BE2C (cell line): Measurements from ENCODE around the gene TMEM41B.
"Not testable (repeated sequence)": the region's sequence is repeated elsewhere in the genome, so short reads cannot be mapped to it uniquely, and the experiment has no call there.

Experiments used
- DNase-seq: peaks from one replicate; pipeline ENCODE4 v3.0.0-alpha.2; 2020
- H3K27me3 ChIP-seq: fragments of 250-450 bp; sonication (Bioruptor Pico); 2 replicates; pipeline ENCODE4 v1.5.1; 2020; ENCODE audit warnings: mild to moderate bottlenecking
- H3K36me3 ChIP-seq: fragments of 250-450 bp; sonication (Bioruptor Pico); 2 replicates; pipeline ENCODE4 v1.5.1; 2020; ENCODE audit warnings: mild to moderate bottlenecking
- H3K4me1 ChIP-seq: fragments of 250-450 bp; sonication (Bioruptor Pico); 2 replicates; pipeline ENCODE4 v1.5.1; 2020
- H3K4me3 ChIP-seq: 2 replicates; pipeline ENCODE4 v1.5.1; 2011; ENCODE audit warnings: low read depth, low read length
- H3K9me3 ChIP-seq: fragments of 250-450 bp; sonication (Bioruptor Pico); 2 replicates; pipeline ENCODE4 v1.5.1; 2020
- TF ChIP-seq, protein P1 (sequence below): IDR thresholded peaks from 2 replicates; pipeline ENCODE4 v1.5.1; 2012; ENCODE audit warnings: mild to moderate bottlenecking, low read depth, low read length

The TMEM41B gene

DNA sequence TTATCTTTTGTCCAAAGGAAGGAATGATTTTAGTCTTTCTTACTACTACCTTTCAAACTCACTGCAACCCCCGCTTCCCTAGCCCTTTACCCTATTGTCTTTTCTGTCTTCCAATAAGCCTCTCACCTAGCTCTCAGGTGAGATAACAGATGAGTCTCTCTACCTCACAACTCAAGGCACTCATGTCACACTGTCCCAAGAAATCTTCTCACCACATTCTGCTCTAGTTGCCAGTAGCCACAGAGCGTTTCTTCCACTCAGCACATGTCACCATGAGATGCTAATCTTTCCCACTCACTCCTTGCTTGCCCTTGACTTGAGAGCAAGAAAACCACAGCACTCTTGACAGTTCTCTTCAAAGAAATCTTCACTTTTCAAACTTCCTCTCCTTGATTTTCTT, 32.7 kb upstream of the TMEM41B start:
- H3K4me3 ChIP-seq = no peak overlapping the region
- no peaks in the 10 kb centered on the region for H3K27me3 ChIP-seq
- TF ChIP-seq, protein P1, sequence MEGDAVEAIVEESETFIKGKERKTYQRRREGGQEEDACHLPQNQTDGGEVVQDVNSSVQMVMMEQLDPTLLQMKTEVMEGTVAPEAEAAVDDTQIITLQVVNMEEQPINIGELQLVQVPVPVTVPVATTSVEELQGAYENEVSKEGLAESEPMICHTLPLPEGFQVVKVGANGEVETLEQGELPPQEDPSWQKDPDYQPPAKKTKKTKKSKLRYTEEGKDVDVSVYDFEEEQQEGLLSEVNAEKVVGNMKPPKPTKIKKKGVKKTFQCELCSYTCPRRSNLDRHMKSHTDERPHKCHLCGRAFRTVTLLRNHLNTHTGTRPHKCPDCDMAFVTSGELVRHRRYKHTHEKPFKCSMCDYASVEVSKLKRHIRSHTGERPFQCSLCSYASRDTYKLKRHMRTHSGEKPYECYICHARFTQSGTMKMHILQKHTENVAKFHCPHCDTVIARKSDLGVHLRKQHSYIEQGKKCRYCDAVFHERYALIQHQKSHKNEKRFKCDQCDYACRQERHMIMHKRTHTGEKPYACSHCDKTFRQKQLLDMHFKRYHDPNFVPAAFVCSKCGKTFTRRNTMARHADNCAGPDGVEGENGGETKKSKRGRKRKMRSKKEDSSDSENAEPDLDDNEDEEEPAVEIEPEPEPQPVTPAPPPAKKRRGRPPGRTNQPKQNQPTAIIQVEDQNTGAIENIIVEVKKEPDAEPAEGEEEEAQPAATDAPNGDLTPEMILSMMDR = no peak
- no peaks in the 10 kb centered on the region for H3K9me3 ChIP-seq
- no peaks in the 10 kb centered on the region for H3K4me1 ChIP-seq
- DNase-seq = no peak
- no peaks in the 10 kb centered on the region for H3K36me3 ChIP-seq

DNA sequence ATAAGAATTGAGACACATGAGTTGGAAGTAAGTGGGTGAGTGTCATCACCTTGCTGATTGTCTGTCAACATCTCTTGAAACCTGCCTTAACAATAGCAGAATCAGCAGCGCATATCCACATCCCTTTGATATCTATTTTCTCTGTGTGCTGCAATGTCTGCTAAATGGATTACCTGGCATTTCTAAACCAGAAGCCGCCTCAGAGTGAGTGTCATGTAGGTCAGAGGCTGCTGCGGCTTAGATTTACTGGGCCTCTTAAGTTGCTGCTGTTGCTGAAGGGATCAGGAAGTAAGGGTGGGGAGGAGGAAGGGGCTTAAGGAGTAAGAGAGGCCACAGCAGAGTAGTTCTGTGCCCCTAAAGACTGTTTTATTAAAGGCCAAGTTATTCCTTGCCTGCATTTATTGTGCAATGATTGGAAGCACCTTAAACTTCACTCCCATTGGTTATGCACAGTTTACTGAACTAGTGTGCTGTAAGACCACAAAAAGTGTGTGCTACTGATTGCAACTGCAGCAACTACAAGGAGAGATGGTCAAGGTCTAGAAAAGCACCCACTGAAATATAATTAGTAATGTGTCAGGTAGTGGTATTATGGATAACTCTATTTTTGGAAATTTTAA, 29.8 kb upstream of the TMEM41B start:
- Histone ChIP-seq H3K27me3 (no peaks in the 10 kb centered on the region), H3K4me1 (no peaks in the 10 kb centered on the region), H3K9me3 (no peaks in the 10 kb centered on the region), H3K36me3 (no peaks in the 10 kb centered on the region), H3K4me3 (no peak overlapping the region)
- DNase-seq = no peak
- TF ChIP-seq, protein P1 = no peak

DNA sequence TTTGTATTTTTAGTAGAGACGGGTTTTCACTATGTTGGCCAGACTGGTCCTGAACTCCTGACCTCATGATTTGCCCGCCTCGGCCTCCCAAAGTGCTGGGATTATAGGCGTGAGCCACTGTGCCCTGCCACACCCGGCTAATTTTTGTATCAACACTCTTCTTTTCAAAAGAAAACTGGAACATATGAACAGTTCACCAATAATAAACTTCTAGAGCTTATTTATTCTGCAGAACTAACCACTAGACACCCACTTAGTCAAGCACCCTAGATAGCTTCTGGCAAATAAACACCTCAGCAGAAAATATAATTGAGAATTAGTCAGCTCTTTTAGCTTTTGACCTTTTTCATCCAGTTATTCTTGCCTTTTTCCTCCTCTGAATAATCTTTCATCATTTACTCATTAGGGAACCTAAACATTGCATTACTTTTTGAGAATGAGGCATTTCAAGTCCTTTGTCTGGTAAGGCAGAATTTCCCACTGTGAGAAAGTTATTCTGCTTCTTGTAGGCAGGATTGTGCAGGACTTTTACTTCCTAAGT, 27.3 kb upstream of the TMEM41B start:
- H3K9me3 ChIP-seq = no peaks in the 10 kb centered on the region
- H3K27me3 ChIP-seq = no peaks in the 10 kb centered on the region
- TF ChIP-seq, protein P1 = no peak
- H3K36me3 ChIP-seq = no peaks in the 10 kb centered on the region
- no peak overlapping the region for H3K4me3 ChIP-seq
- no peak for DNase-seq
- no peaks in the 10 kb centered on the region for H3K4me1 ChIP-seq

DNA sequence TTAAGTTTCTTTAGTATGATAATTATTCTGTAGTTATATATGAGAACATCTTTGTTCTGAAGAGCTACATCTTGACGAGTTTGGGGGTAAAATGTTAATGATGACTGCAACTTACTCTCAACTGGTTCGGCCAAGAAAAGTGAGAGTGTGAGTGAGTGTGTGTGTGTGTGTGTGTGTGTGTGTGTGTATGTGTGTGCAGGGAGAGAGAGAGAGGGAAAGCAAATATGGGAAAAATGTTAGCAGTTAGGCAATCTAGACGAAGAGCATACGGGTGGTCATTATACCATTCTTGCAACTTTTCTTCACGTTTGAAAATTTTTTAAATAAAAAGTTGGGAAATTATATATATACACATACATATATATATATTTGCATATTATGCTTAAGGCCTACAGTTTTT, 18.3 kb upstream of the TMEM41B start:
- no peak overlapping the region for H3K4me3 ChIP-seq
- no peaks in the 10 kb centered on the region for H3K36me3 ChIP-seq
- H3K27me3 ChIP-seq = no peaks in the 10 kb centered on the region
- no peaks in the 10 kb centered on the region for H3K9me3 ChIP-seq
- DNase-seq = no peak
- TF ChIP-seq, protein P1 = no peak
- H3K4me1 ChIP-seq = no peaks in the 10 kb centered on the region

DNA sequence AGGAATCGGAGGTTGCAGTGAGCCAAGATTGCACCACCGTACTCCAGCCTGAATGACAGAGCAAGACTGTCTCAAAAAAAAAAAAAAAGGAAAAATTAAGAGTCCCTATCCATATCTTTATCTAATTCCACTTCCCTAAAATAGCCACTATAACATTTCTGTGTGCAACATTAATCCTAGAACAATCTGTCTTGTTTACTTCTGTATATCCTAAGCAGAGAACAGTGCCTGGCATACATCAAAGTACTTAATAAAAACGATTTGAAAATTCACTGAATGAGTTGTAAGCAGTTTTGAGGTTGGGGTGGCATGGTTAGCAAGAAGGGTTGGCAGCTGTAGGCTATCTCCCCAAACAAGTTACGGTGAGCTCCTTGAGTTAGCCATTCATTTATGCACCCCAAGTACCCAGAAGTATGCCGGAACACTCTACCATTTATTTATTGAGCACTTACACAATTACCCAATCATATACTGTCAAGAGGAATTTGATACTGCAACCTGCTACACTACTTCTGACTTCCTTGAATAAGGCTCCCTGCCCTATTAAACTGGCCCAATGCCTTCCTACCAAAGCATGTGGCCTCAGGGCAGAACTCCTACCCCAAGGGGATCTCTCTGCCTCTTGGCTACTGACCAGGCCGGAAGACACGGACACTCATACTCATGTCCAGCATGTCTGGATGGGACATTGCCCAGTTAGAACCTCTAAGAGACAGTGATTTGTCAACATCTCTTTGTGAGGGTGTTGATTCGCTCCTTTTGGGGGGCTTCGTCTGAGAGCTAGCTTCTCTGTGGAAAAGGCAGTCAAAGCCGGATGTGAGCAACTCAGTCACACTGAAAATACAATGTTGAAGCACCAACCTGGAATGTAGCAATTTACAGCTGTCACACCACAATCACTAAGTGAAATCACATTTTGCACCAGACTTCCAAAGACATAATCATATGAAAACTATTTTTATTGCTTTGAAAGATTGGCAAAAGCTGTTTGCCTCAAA, 16.3 kb upstream of the TMEM41B start:
- Histone ChIP-seq H3K4me1 (no peaks in the 10 kb centered on the region), H3K27me3 (no peaks in the 10 kb centered on the region), H3K9me3 (no peaks in the 10 kb centered on the region), H3K4me3 (no peak overlapping the region), H3K36me3 (no peaks in the 10 kb centered on the region)
- TF ChIP-seq, protein P1 = no peak
- no peak for DNase-seq

DNA sequence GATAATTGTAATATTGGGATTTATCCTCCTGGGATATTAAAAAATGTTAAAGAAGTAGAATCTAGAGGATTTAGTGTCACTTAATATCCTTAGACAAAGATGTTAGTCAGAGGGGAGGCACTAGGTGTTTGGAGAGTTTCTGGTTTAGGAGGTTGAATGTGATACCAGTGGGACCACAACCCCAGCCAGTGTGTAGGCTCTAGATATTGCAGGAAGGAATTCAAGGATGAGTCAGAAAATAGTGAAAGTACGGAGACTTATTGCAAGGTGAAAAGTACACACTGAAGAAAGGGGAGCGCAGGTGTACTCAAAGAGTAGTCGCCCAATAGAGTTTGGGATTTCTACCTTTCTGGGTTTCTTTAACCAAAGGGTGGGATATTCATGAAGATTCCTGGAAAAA, 5.7 kb upstream of the TMEM41B start:
- Histone ChIP-seq H3K36me3 (no peaks in the 10 kb centered on the region), H3K9me3 (no peaks in the 10 kb centered on the region), H3K4me1 (0 out of 2 replicates have a peak, but pooled peaks cover 1% of the 10 kb centered on the region), H3K27me3 (no peaks in the 10 kb centered on the region), H3K4me3 (no peak overlapping the region)
- DNase-seq = no peak
- TF ChIP-seq, protein P1 = no peak

DNA sequence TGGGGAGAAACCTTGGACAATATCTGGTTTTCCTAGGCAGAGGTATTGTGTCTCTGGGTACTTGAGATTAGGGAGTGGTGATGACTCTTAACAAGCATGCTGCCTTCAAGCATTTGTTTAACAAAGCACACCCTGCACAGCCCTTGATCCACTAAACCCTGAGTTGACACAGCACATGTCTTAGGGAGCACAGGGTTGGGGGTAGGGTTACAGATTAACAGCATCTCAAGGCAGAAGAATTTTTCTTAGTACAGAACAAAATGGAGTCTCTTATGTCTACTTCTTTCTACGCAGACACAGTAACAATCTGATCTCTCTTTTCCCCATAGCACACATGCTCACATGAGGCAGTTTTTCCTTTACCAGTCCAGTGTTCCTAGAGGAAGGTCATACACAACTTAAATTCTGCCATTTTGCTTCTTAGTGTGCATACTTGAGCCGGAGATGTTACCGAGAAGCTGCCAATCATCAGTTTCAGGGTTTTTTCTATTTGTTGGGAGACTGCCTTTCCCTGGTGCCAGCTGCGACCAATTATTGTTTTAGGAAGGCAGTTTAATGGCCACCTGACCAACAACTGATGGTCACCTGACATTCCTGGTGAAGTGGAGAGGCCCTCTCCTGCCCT, 5.1 kb upstream of the TMEM41B start:
- not testable (repeated sequence) for H3K9me3 ChIP-seq, H3K4me3 ChIP-seq, DNase-seq, H3K36me3 ChIP-seq, H3K27me3 ChIP-seq, H3K4me1 ChIP-seq

DNA sequence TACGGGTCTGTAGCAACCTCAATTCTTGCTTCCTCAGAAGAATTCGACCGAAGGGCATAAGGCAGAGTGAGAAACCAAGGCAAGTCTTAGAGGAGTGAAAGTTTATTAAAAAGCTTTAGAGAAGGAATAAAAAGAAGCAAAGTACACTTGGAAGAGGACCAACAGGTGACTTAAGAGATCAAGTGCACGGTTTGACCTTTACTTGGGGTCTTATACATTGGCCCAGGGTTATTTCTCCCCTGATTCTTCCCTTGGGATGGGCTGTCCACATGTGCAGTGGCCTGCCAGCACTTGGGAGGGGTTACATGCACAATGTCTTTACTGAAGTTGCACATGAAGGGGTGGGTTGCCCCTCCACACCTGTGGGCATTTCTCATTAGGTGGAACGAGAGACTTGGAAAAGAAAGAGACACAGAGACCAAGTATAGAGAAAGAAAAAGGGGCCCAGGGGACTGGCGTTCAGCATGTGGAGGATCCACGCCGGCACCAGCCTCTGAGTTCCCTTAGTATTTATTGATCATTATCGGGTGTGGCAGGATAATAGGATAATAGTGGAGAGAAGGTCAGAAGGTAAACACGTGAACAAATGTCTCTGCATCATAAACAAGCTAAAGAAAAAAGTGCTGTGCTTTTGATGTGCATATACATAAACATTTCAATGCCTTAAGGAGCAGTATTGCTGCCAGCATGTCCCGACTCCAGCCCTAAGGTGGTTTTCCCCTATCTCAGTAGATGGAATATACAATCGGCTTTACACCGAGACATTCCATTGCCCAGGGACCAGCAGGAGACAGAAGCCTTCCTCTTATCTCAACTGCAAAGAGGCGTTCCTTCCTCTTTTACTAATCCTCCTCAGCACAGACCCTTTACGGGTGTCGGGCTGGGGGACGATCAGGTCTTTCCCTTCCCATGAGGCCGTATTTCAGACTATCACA, 4.3 kb upstream of the TMEM41B start:
- H3K9me3 ChIP-seq, H3K4me1 ChIP-seq, H3K27me3 ChIP-seq, DNase-seq, H3K4me3 ChIP-seq, H3K36me3 ChIP-seq: not testable (repeated sequence)
